Activated CD4-positive, alpha-beta T cell treated with anti-CD3 and anti-CD28 coated beads for 24 hours (primary cell): ENCODE results near the gene ETV6.
A peak's percentile ranks its signal among the peaks of the same experiment; 100 is the strongest.

ENCODE experiments used
- DNase-seq, 2 donors: peaks; one replicate each; pipeline ENCODE4 v3.0.0-alpha.2; 2020; ENCODE audit warnings: low read depth in 2 of 2

ETV6 gene

GRCh38 chr12:11758510-11759493 lies 109.3 kb downstream of the ETV6 start:
- no peak for DNase-seq

- no peak for DNase-seq
Observed at GRCh38 chr12:11759494-11759878, 110.0 kb downstream of the ETV6 start.

GRCh38 chr12:11759899-11760298 lies 110.4 kb downstream of the ETV6 start:
- no peak for DNase-seq

- DNase-seq = no peak
Observed at GRCh38 chr12:11761869-11762567, 112.5 kb downstream of the ETV6 start.

- DNase-seq = no peak
Observed at GRCh38 chr12:11762723-11763326, 113.4 kb downstream of the ETV6 start.

- DNase-seq = no peak
Observed at GRCh38 chr12:11763760-11764520, 114.5 kb downstream of the ETV6 start.

GRCh38 chr12:11764837-11765236 lies 115.4 kb downstream of the ETV6 start:
- DNase-seq = no peak

GRCh38 chr12:11765421-11765816 lies 115.9 kb downstream of the ETV6 start:
- no peak for DNase-seq

- peak; percentile 56 to 57 for DNase-seq
Observed at GRCh38 chr12:11765817-11766794, 116.6 kb downstream of the ETV6 start.

GRCh38 chr12:11767029-11767724 lies 117.7 kb downstream of the ETV6 start:
- no peak for DNase-seq

- DNase-seq = no peak
Observed at GRCh38 chr12:11767798-11768197, 118.3 kb downstream of the ETV6 start.

- DNase-seq = no peak
Observed at GRCh38 chr12:11768233-11768965, 118.9 kb downstream of the ETV6 start.

GRCh38 chr12:11769723-11770514 lies 120.4 kb downstream of the ETV6 start:
- no peak for DNase-seq

GRCh38 chr12:11771356-11771755 lies 121.9 kb downstream of the ETV6 start:
- no peak for DNase-seq

GRCh38 chr12:11771895-11772502 lies 122.5 kb downstream of the ETV6 start:
- DNase-seq = no peak

GRCh38 chr12:11773889-11774677 lies 124.6 kb downstream of the ETV6 start:
- no peak for DNase-seq

GRCh38 chr12:11774821-11775220 lies 125.3 kb downstream of the ETV6 start:
- DNase-seq = no peak
